Measurements from ENCODE around the gene SPATA3. TPM values are rescaled to one million over a fixed set of nuclear protein-coding genes. Genes with fewer than 3 reads are reported as not detected.

SPATA3 gene
- total and polyA plus RNA-seq, 2 of the 13 experiments (the other 11 are each of a cell fraction or from before 2014, with no cell fraction given): not detected

DNA sequence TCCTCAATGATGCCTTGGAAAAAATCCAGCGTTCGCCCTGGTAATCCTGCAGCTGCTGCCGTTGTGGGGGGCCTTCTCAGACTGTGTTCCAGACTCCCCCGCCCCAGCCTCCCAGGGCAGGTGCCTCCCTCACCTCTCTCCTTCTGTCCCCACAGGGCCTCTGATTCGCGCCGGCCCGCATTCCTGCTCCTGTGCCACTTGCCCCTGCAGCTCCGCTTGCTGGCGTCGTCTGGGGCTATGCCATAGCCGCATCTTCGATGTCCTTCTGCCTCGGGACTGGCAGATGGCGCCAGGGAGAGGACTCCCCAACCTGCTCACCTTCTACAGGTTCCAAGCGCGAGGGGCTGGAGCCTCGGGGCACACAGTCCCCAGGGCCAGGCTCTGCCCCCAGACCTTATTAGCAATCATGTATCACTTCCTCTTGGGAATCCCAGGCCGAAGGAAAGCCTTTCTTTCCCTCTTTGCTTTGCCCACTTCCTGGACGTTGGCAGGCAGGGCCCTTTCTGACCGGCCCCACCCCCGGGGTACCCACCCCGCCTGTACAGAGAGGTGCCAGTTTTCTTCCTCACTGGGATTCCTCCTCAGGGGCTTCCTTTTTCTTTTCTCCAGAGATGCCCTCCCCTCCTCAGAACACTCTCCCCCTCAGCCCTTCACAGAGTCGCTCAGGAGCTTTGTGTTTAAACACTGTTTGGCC, 4.4 kb downstream of the SPATA3 start:
- no peak overlapping the region for H2AFZ ChIP-seq (ENCODE audit: low read length)
- 28% methylated on average over 24 of the region's 24 CpGs for WGBS (ENCODE audit: low lambda C conversion rate)
- peaks cover 24% of the 10 kb centered on the region for H3K4me1 ChIP-seq (ENCODE audit: insufficient read depth, low read length)
- H3K9me3 ChIP-seq (ENCODE audit: low read length): peaks cover 2% of the 10 kb centered on the region; the same call in 1 of the 2 replicates
- H3K9ac ChIP-seq (ENCODE audit: insufficient read depth, low read depth, low read length): no peak overlapping the region
- no peak overlapping the region for H3K4me3 ChIP-seq (replicated peaks in 1 of 3; ENCODE audit: insufficient read depth in 1 of 3, low read depth in 2 of 3, low read length in 3 of 3)
- in situ Hi-C loops (cut with HindIII; ENCODE audit: extremely low pct_ligation_motif_present, low pct_unique_long_range_greater_than_20kb) (no loop called here), intact Hi-C loops (cut with micrococcal nuclease; ENCODE audit: unreplicated experiment) (loop anchor here (1.0 kb wide), 1 partner anchor 52 kb away; no protein-coding TSS in a partner anchor)
- H3K4me2 ChIP-seq (ENCODE audit: low read depth, low read length): peak overlapping the region; percentile 39
- no TSS peak for BruUV-seq (replicated peaks)
- ATAC-seq (peak; percentile 92), FAIRE-seq (peak; percentile 46), DNase-seq (ENCODE audit: low spot score) (peak; percentile 54)
- ChIA-PET CTCF (ENCODE audit: low intra/inter-chr PET ratio, low total read pairs) (interaction anchor here (1.0 to 1.6 kb wide), 2 partner anchors 52 kb away, joined by 4 to 10 read pairs; no protein-coding TSS in a partner anchor), POLR2A (interaction anchor here (3.7 kb wide), 1 partner anchor 51 kb away, joined by 40 read pairs; no protein-coding TSS in a partner anchor)
- H3K27me3 ChIP-seq (ENCODE audit: control insufficient read depth in 1 of 2, insufficient read depth in 2 of 2, low read length in 2 of 2): peaks cover 0 to 35% of the 10 kb centered on the region in 2 experiments; a peak in 2 of 5 replicates
- no peaks in the 10 kb centered on the region for H4K20me1 ChIP-seq (ENCODE audit: insufficient read depth, low read length)
- H3K36me3 ChIP-seq (replicated peaks in 1 of 2; ENCODE audit: control insufficient read depth in 1 of 2, insufficient read depth in 2 of 2, low read length in 2 of 2): no peaks in the 10 kb centered on the region
- no peak overlapping the region for H3K27ac ChIP-seq (ENCODE audit: extremely low read length, insufficient read depth, low read length)
- no peaks in the 10 kb centered on the region for H3K79me2 ChIP-seq (ENCODE audit: insufficient read depth, low read length)
- TF ChIP-seq KDM3A (CRISPR knock-in tag; IDR thresholded peaks at IDR 0.05; ENCODE audit: low read depth): 0 out of 2 replicates have a peak, but pooled peaks have one; percentile 31
- no peak for TF ChIP-seq ZNF556 (CRISPR knock-in tag; IDR thresholded peaks at IDR 0.05; ENCODE audit: borderline replicate concordance)
- TF ChIP-seq, protein P1, sequence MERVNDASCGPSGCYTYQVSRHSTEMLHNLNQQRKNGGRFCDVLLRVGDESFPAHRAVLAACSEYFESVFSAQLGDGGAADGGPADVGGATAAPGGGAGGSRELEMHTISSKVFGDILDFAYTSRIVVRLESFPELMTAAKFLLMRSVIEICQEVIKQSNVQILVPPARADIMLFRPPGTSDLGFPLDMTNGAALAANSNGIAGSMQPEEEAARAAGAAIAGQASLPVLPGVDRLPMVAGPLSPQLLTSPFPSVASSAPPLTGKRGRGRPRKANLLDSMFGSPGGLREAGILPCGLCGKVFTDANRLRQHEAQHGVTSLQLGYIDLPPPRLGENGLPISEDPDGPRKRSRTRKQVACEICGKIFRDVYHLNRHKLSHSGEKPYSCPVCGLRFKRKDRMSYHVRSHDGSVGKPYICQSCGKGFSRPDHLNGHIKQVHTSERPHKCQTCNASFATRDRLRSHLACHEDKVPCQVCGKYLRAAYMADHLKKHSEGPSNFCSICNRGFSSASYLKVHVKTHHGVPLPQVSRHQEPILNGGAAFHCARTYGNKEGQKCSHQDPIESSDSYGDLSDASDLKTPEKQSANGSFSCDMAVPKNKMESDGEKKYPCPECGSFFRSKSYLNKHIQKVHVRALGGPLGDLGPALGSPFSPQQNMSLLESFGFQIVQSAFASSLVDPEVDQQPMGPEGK (CRISPR knock-in tag; IDR thresholded peaks at IDR 0.05): peak; percentile 43; the same call in 1 of the 2 replicates
- TF ChIP-seq ZNF468 (CRISPR knock-in tag; IDR thresholded peaks at IDR 0.05): 0 out of 2 replicates have a peak, but pooled peaks have one; percentile 18
- TF ChIP-seq ZNF484 (CRISPR knock-in tag; IDR thresholded peaks at IDR 0.05; ENCODE audit: borderline replicate concordance, low read depth): no peak
- TF ChIP-seq ZBTB38 (CRISPR knock-in tag; IDR thresholded peaks at IDR 0.05): no peak
- no peak for TF ChIP-seq HMG20B (CRISPR knock-in tag; conservative IDR thresholded peaks at IDR 0.05)
- TF ChIP-seq SIN3B (IDR thresholded peaks at IDR 0.05; ENCODE audit: low read length): no peak
- no peak for TF ChIP-seq ZNF235 (CRISPR knock-in tag; IDR thresholded peaks at IDR 0.05; ENCODE audit: borderline replicate concordance)
- no peak for TF ChIP-seq ATAD3A (CRISPR knock-in tag; IDR thresholded peaks at IDR 0.05)
- no peak for TF ChIP-seq POGK (CRISPR knock-in tag; conservative IDR thresholded peaks at IDR 0.05)
- no peak for TF ChIP-seq ZNF570 (CRISPR knock-in tag; IDR thresholded peaks at IDR 0.05; ENCODE audit: borderline replicate concordance)
- TF ChIP-seq ZMYM2 (CRISPR knock-in tag; IDR thresholded peaks at IDR 0.05): no peak
- 0 out of 2 replicates have a peak, but pooled peaks have one; percentile 31 for TF ChIP-seq YEATS4 (CRISPR knock-in tag; IDR thresholded peaks at IDR 0.05; ENCODE audit: borderline replicate concordance)
- TF ChIP-seq MEIS1 (CRISPR knock-in tag; IDR thresholded peaks at IDR 0.05; ENCODE audit: borderline replicate concordance): no peak
- no peak for TF ChIP-seq ARNTL (CRISPR knock-in tag; IDR thresholded peaks at IDR 0.05)
- no peak for TF ChIP-seq ELF4 (CRISPR knock-in tag; IDR thresholded peaks at IDR 0.05; ENCODE audit: borderline replicate concordance)
- no peak for TF ChIP-seq ZNF329 (CRISPR knock-in tag; IDR thresholded peaks at IDR 0.05; ENCODE audit: low read depth)
- no peak for TF ChIP-seq NFKBIZ (CRISPR knock-in tag; IDR thresholded peaks at IDR 0.05)
- TF ChIP-seq MTA1 (CRISPR knock-in tag; IDR thresholded peaks at IDR 0.05; ENCODE audit: borderline replicate concordance): no peak
- TF ChIP-seq MAFG (CRISPR knock-in tag; IDR thresholded peaks at IDR 0.05): no peak
- no peak for TF ChIP-seq HMGA1 (CRISPR knock-in tag; conservative IDR thresholded peaks at IDR 0.05)
